Adipose tissue (tissue), 3 donors: ENCODE data around the gene PPP1R13B. TPM values are rescaled to one million over a fixed set of nuclear protein-coding genes. Genes with fewer than 3 reads are reported as not detected.

Experiments used
- H3K27ac ChIP-seq: one replicate; pipeline ENCODE4 v1.5.1; 2013; ENCODE audit warnings: low read depth, low read length
- WGBS, 3 donors: extraction: QIAGEN DNeasy Blood & Tissue Kit; methylation state at CpG; one replicate each; pipeline ENCODE4 v1.1.7; 2013; 5-methylcytosine and 5-hydroxymethylcytosine counted together
- polyA plus RNA-seq, 3 donors: library from polyadenylated mRNA; stranded (reverse); fragments of 200-250 nt; gene quantifications; one replicate each; pipeline ENCODE4 v1.2.3, GENCODE V29; 2013
- donor health status: healthy with polysubstance abuse.
- donor health status: Bipolar disorder and iron deficiency.
- donor health status: healthy.

The PPP1R13B gene
- polyA plus RNA-seq, 3 donors = 9.7 to 12.7 (median 12.6) TPM

- H3K27ac ChIP-seq = no peak overlapping the region
- WGBS, 3 donors = 54 to 63% (median 58%) methylated on average over 31 of the region's 31 CpGs
Measured at GRCh38 chr14:103881268-103882201, 34.2 kb upstream of the PPP1R13B start.

GRCh38 chr14:103880348-103881267 is 33.2 kb upstream of the PPP1R13B start:
- whole genome bisulfite sequencing, 3 donors = 8 to 23% (median 18%) methylated on average over 23 of the region's 23 CpGs
- no peak overlapping the region for H3K27ac ChIP-seq

- WGBS, 3 donors = 4 to 21% (median 19%) methylated on average over 34 of the region's 34 CpGs
Measured at GRCh38 chr14:103879570-103880347, 32.4 kb upstream of the PPP1R13B start.

GRCh38 chr14:103879118-103879569 is 31.8 kb upstream of the PPP1R13B start:
- 49 to 77% (median 72%) methylated on average over 16 of the region's 16 CpGs for WGBS, 3 donors
- no peak overlapping the region for H3K27ac ChIP-seq

More at GRCh38 chr14:103879570-103880347, 32.4 kb upstream of the PPP1R13B start:
- H3K27ac ChIP-seq = no peak overlapping the region

- no peak overlapping the region for H3K27ac ChIP-seq
- WGBS, 3 donors = 90 to 92% (median 91%) methylated on average over 11 of the region's 11 CpGs
Measured at GRCh38 chr14:103878180-103878579, 30.8 kb upstream of the PPP1R13B start.

GRCh38 chr14:103875010-103875409 is 27.6 kb upstream of the PPP1R13B start:
- WGBS, 3 donors = 93 to 95% (median 93%) methylated on average over 5 of the region's 5 CpGs
- H3K27ac ChIP-seq = no peak overlapping the region

GRCh38 chr14:103872481-103873113 is 25.2 kb upstream of the PPP1R13B start:
- no peak overlapping the region for H3K27ac ChIP-seq
- WGBS, 3 donors = 47 to 68% (median 65%) methylated on average over 12 of the region's 12 CpGs

- WGBS, 3 donors = 17 to 20% (median 19%) methylated on average over 45 to 53 of the region's 53 CpGs
- no peak overlapping the region for H3K27ac ChIP-seq
Measured at GRCh38 chr14:103871596-103872480, 24.5 kb upstream of the PPP1R13B start.

- WGBS, 3 donors = 87 to 89% (median 88%) methylated on average over 8 of the region's 8 CpGs
Measured at GRCh38 chr14:103870891-103871595, 23.7 kb upstream of the PPP1R13B start.

GRCh38 chr14:103870144-103870876 is 22.9 kb upstream of the PPP1R13B start:
- 89 to 94% (median 91%) methylated on average over 9 of the region's 9 CpGs for WGBS, 3 donors
- H3K27ac ChIP-seq = no peak overlapping the region

More at GRCh38 chr14:103870891-103871595, 23.7 kb upstream of the PPP1R13B start:
- no peak overlapping the region for H3K27ac ChIP-seq

- WGBS, 3 donors = 83 to 88% (median 86%) methylated on average over 14 of the region's 14 CpGs
- no peak overlapping the region for H3K27ac ChIP-seq
Measured at GRCh38 chr14:103869406-103870143, 22.2 kb upstream of the PPP1R13B start.

- no peak overlapping the region for H3K27ac ChIP-seq
- 89 to 94% (median 92%) methylated on average over 10 of the region's 10 CpGs for WGBS, 3 donors
Measured at GRCh38 chr14:103868242-103868897, 21.0 kb upstream of the PPP1R13B start.

- 17 to 73% (median 70%) methylated on average over 10 of the region's 10 CpGs for WGBS, 3 donors
- H3K27ac ChIP-seq = no peak overlapping the region
Measured at GRCh38 chr14:103867523-103867953, 20.2 kb upstream of the PPP1R13B start.

- 80 to 95% (median 92%) methylated on average over 10 of the region's 10 CpGs for WGBS, 3 donors
- no peak overlapping the region for H3K27ac ChIP-seq
Measured at GRCh38 chr14:103867020-103867419, 19.6 kb upstream of the PPP1R13B start.
